Mesenchymal stem cell (in vitro differentiated cells and primary cell): ENCODE measurements around the gene ACTMAP. TPM values are rescaled to one million over a fixed set of nuclear protein-coding genes. Genes with fewer than 3 reads are reported as not detected.

ENCODE experiments used
- DNase-seq: peaks from one replicate; pipeline ENCODE4 v3.0.0-alpha.2; 2013
- H2AFZ ChIP-seq: one replicate; pipeline ENCODE4 v1.6.1; 2013; ENCODE audit warnings: low read depth, mild to moderate bottlenecking, control low read depth, inconsistent platforms, low read length, moderate library complexity
- H2AK5ac ChIP-seq: 2 replicates; pipeline ENCODE4 v1.6.1; 2013; ENCODE audit warnings: low read length, moderate library complexity, mild to moderate bottlenecking, inconsistent platforms; ENCODE audit not compliant: severe bottlenecking
- H2BK120ac ChIP-seq: one replicate; pipeline ENCODE4 v1.6.1; 2013; ENCODE audit warnings: low read depth, mild to moderate bottlenecking, inconsistent platforms, low read length, moderate library complexity
- H2BK12ac ChIP-seq, 2 experiments: one replicate each; pipeline ENCODE4 v1.6.1; 2013; ENCODE audit warnings: inconsistent platforms in 2 of 2, low read length in 2 of 2, mild to moderate bottlenecking in 2 of 2, moderate library complexity in 2 of 2, control low read depth in 1 of 2
- H2BK15ac ChIP-seq: one replicate; pipeline ENCODE4 v1.6.1; 2013; ENCODE audit warnings: mild to moderate bottlenecking, low read depth, inconsistent platforms; ENCODE audit not compliant: poor library complexity, severe bottlenecking
- H2BK5ac ChIP-seq: 2 replicates; pipeline ENCODE4 v1.6.1; 2013; ENCODE audit warnings: low read depth, mild to moderate bottlenecking, low read length, control low read depth, inconsistent platforms; ENCODE audit not compliant: poor library complexity, severe bottlenecking
- H3K14ac ChIP-seq, 2 experiments: one replicate each; pipeline ENCODE4 v1.6.1; 2013; ENCODE audit warnings: inconsistent platforms in 2 of 2, low read length in 2 of 2, control low read depth in 1 of 2, mild to moderate bottlenecking in 1 of 2, moderate library complexity in 1 of 2
- H3K18ac ChIP-seq, 2 experiments: one replicate each; pipeline ENCODE4 v1.6.1; 2013; ENCODE audit warnings: inconsistent platforms in 2 of 2, low read length in 2 of 2, control low read depth in 1 of 2, low read depth in 1 of 2, mild to moderate bottlenecking in 1 of 2
- H3K23ac ChIP-seq, 2 experiments: one replicate each; pipeline ENCODE4 v1.6.1; 2013; ENCODE audit warnings: inconsistent platforms in 2 of 2, low read length in 2 of 2, mild to moderate bottlenecking in 2 of 2, moderate library complexity in 2 of 2, control low read depth in 1 of 2
- H3K27ac ChIP-seq: 2 replicates; pipeline ENCODE4 v1.5.1; 2013; ENCODE audit warnings: mild to moderate bottlenecking, moderate library complexity, low read length, control low read depth, inconsistent platforms; ENCODE audit not compliant: poor library complexity, severe bottlenecking
- H3K27me3 ChIP-seq, 2 experiments: 2 replicates each; pipeline versions ENCODE4 v1.6.1 to v1.7.0; 2013; ENCODE audit warnings: low read length in 2 of 2, mild to moderate bottlenecking in 2 of 2, moderate library complexity in 2 of 2, control low read depth in 1 of 2, inconsistent platforms in 1 of 2; ENCODE audit not compliant: control insufficient read depth in 1 of 2, insufficient read depth in 1 of 2
- H3K36me3 ChIP-seq, 2 experiments: 2 replicates each; pipeline versions ENCODE4 v1.6.1 to v1.7.0; 2013; ENCODE audit warnings: low read length in 2 of 2, control low read depth in 1 of 2, inconsistent platforms in 1 of 2, low read depth in 1 of 2, mild to moderate bottlenecking in 1 of 2; ENCODE audit not compliant: insufficient read depth in 2 of 2, control insufficient read depth in 1 of 2
- H3K4ac ChIP-seq, 2 experiments: one replicate each; pipeline ENCODE4 v1.6.1; 2013; ENCODE audit warnings: inconsistent platforms in 2 of 2, low read length in 2 of 2, mild to moderate bottlenecking in 2 of 2, moderate library complexity in 2 of 2, control low read depth in 1 of 2, low read depth in 1 of 2
- H3K4me1 ChIP-seq: 2 replicates; pipeline ENCODE4 v1.6.1; 2013; ENCODE audit warnings: low read depth, low read length, control low read depth; ENCODE audit not compliant: control insufficient read depth, insufficient read depth
- H3K4me2 ChIP-seq: 2 replicates; pipeline ENCODE4 v1.6.1; 2013; ENCODE audit warnings: low read length, mild to moderate bottlenecking, inconsistent platforms; ENCODE audit not compliant: poor library complexity, severe bottlenecking
- H3K4me3 ChIP-seq, 2 experiments: 2 replicates each; pipeline versions ENCODE4 v1.5.1 to v1.7.0; 2013; ENCODE audit warnings: low read length in 2 of 2, mild to moderate bottlenecking in 2 of 2, control low read depth in 1 of 2, low read depth in 1 of 2; ENCODE audit not compliant: insufficient read depth in 1 of 2
- H3K79me1 ChIP-seq: replicated peaks from 2 replicates; pipeline ENCODE4 v1.6.1; 2013; ENCODE audit warnings: mild to moderate bottlenecking, control low read depth, low read length, inconsistent platforms; ENCODE audit not compliant: poor library complexity, severe bottlenecking
- H3K9ac ChIP-seq: 2 replicates; pipeline ENCODE4 v1.7.0; 2013; ENCODE audit warnings: mild to moderate bottlenecking, low read length, moderate library complexity
- H3K9me3 ChIP-seq: 2 replicates; pipeline ENCODE4 v1.7.0; 2013; ENCODE audit warnings: mild to moderate bottlenecking, low read length; ENCODE audit not compliant: control insufficient read depth
- H4K8ac ChIP-seq: one replicate; pipeline ENCODE4 v1.6.1; 2013; ENCODE audit warnings: inconsistent platforms, mild to moderate bottlenecking, low read length, moderate library complexity
- H4K91ac ChIP-seq: one replicate; pipeline ENCODE4 v1.6.1; 2013; ENCODE audit warnings: mild to moderate bottlenecking, low read length, inconsistent platforms
- WGBS: methylation state at CpG from one replicate; pipeline ENCODE4 v1.1.7; 2013; ENCODE audit warnings: mixed read lengths; 5-methylcytosine and 5-hydroxymethylcytosine counted together
- small RNA-seq: library from polyadenylated mRNA; stranded (forward); fragments of <200 nt; extraction: miRNeasy Mini kit (QIAGEN cat#:217004); gene quantifications from one replicate; pipeline ENCODE3, GENCODE V24; 2013; ENCODE audit warnings: low read depth

The ACTMAP gene

DNA sequence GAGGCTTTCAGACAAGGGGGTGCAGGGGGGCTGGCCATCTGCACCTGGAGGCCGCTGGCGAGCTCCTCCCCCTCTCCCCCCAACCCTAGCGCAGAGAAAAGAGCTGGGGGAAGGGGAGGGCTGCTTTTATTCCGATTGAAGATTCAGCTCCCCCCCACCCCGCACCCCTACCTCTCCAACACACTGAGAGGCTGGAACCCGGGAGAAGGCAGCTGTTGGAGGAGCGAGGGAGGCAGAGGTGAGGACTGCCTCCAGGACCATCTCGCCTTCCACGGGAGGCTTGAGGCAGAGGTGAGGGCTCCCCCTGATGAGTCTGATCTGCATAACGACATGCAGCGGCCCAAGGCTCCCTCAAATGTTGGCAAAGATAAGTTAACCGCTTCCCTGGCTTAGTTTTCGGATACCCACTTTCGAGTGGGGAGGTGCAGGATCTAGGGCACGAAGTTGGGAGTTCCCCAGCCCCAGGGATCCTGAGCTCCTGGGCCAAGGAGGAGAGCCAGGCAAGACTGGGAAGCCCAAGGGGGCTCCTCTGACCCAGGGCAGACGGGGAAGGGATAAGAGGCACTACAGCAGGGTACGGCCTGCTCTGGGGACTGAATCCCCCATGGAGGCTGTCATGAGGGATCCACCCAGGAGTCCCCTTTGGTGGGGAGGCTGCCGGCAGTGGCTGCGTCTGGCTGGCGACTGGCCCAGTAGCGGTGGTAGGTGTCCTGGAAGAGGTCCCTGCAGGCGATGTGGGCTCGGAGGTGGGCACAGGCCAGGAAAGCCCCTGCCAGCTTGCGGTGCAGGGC lies 58.7 kb downstream of the ACTMAP start:
- Histone ChIP-seq H4K8ac (peak overlapping the region; percentile 59), H2BK12ac (peak overlapping the region in 1 of 2 experiments; percentile 61), H3K36me3 (peaks cover 29 to 52% of the 10 kb centered on the region in 2 experiments), H3K4me1 (peaks cover 24% of the 10 kb centered on the region), H3K27me3 (no peaks in the 10 kb centered on the region), H2AK5ac (peak overlapping the region; percentile 57), H3K9ac (peak overlapping the region; percentile 84), H2BK120ac (peak overlapping the region; percentile 78), H3K4me2 (peak overlapping the region; percentile 99), H3K9me3 (no peaks in the 10 kb centered on the region), H3K14ac (peak overlapping the region in 1 of 2 experiments; percentile 18), H2BK15ac (peak overlapping the region; percentile 60), H4K91ac (peak overlapping the region; percentile 90), H2BK5ac (no peak overlapping the region), H3K27ac (no peak overlapping the region), H2AFZ (no peak overlapping the region), H3K79me1 (peaks cover 18% of the 10 kb centered on the region), H3K23ac (no peak overlapping the region), H3K4me3 (peak overlapping the region; percentile 19 to 76), H3K4ac (peak overlapping the region; percentile 37 to 85), H3K18ac (peak overlapping the region; percentile 79 to 90)
- peak; percentile 9 for DNase-seq
- WGBS, result 91% methylated on average over 20 of the region's 24 CpGs

Small RNAs within 50 kb of the gene (small RNA-seq; reads per million reads assigned to genes)
- gene RNU6-195P, result not detected
